ENCODE results near the gene ZNF747.

Gene ZNF747

DNA sequence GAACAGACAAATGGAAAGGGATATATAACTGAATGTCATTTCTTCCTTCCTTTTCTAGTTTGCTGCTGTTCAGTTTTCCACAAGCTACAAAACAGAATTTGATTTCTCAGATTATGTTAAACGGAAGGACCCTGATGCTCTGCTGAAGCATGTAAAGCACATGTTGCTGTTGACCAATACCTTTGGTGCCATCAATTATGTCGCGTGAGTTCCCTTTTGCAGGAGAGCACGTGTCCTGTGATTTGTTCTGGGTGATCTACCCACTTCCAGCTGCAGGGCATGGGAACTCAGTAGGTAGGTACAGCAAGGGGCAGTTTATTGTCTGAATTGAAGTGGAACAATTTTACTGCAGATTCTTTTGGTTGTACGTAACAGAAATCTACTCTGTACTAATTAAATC, 53.3 kb downstream of the ZNF747 start:
- no peak for DNase-seq (ENCODE audit: low read depth, low spot score)
- no peak overlapping the region for H3K27ac ChIP-seq
